Naive thymus-derived CD4-positive, alpha-beta T cell (primary cell): ENCODE data around the gene ZNF683. TPM values are rescaled to one million over a fixed set of nuclear protein-coding genes. Genes with fewer than 3 reads are reported as not detected.
"Not testable (repeated sequence)": the region's sequence is repeated elsewhere in the genome, so short reads cannot be mapped to it uniquely, and the experiment has no call there.

ENCODE experiments used
- ATAC-seq: fragments of 150-1000 bp; cut with Tn5 transposase; 2 replicates; pipeline ENCODE4 v1.10.0; 2021; ENCODE audit warnings: mild to moderate bottlenecking, moderate library complexity
- CTCF ChIA-PET: fragments of 350-600 bp; sonication (Branson Sonifier 250); formaldehyde crosslinking; loops from one replicate; lab custom pipeline; 2021; ENCODE audit warnings: antibody characterized with exemption; lab: Charles Lee
- POLR2A ChIA-PET: fragments of 350-600 bp; sonication (Branson Sonifier 250); formaldehyde crosslinking; loops from one replicate; lab custom pipeline; 2021; ENCODE audit warnings: antibody characterized with exemption, inconsistent platforms; lab: Charles Lee
- DNase-seq, 9 donors: peaks; one replicate each; pipeline versions ENCODE4 v3.0.0 to v3.0.0-alpha.2; 2020 to 2022; ENCODE audit warnings: mixed read lengths in 1 of 9
- H3K27ac ChIP-seq: one replicate; pipeline ENCODE4 v1.7.0; 2013; ENCODE audit warnings: mild to moderate bottlenecking, low read depth, low read length, moderate library complexity
- H3K27me3 ChIP-seq, 2 donors: one replicate each; pipeline ENCODE4 v1.7.0; 2013; ENCODE audit warnings: low read length in 2 of 2, mild to moderate bottlenecking in 2 of 2, moderate library complexity in 2 of 2; ENCODE audit not compliant: control insufficient read depth in 2 of 2, insufficient read depth in 2 of 2
- H3K36me3 ChIP-seq, 3 experiments: 1 replicate in 2 of 3; 2 replicates in 1 of 3; pipeline ENCODE4 v1.7.0; 2013; ENCODE audit warnings: low read length in 3 of 3, mild to moderate bottlenecking in 3 of 3, moderate library complexity in 1 of 3; ENCODE audit not compliant: insufficient read depth in 3 of 3, control insufficient read depth in 2 of 3
- H3K4me1 ChIP-seq, 2 donors: one replicate each; pipeline ENCODE4 v1.7.0; 2013; ENCODE audit warnings: low read length in 2 of 2, mild to moderate bottlenecking in 2 of 2, moderate library complexity in 1 of 2; ENCODE audit not compliant: control insufficient read depth in 2 of 2, insufficient read depth in 2 of 2
- H3K4me3 ChIP-seq: 2 replicates; pipeline ENCODE4 v1.7.0; 2013; ENCODE audit warnings: mild to moderate bottlenecking, low read length
- H3K9me3 ChIP-seq, 3 experiments: 1 replicate in 2 of 3; 2 replicates in 1 of 3; pipeline ENCODE4 v1.7.0; 2013; ENCODE audit warnings: low read length in 3 of 3; ENCODE audit not compliant: control insufficient read depth in 2 of 3
- H3K27ac Mint-ChIP-seq, 9 donors: one replicate each; pipeline ENCODE4 v1.8.0; 2020 to 2022; ENCODE audit warnings: mixed read lengths in 9 of 9, mild to moderate bottlenecking in 8 of 9, moderate library complexity in 5 of 9, inconsistent platforms in 2 of 9
- H3K27me3 Mint-ChIP-seq, 5 donors: one replicate each; pipeline ENCODE4 v1.8.0; 2021 to 2022; ENCODE audit warnings: mixed read lengths in 5 of 5, mild to moderate bottlenecking in 1 of 5
- H3K36me3 Mint-ChIP-seq, 5 donors: one replicate each; pipeline ENCODE4 v1.8.0; 2020 to 2022; ENCODE audit warnings: mixed read lengths in 5 of 5, mild to moderate bottlenecking in 3 of 5, inconsistent platforms in 1 of 5
- H3K4me1 Mint-ChIP-seq, 7 donors: one replicate each; pipeline ENCODE4 v1.8.0; 2020 to 2022; ENCODE audit warnings: mixed read lengths in 7 of 7, mild to moderate bottlenecking in 3 of 7, inconsistent platforms in 1 of 7
- H3K4me3 Mint-ChIP-seq, 10 donors: one replicate each; pipeline ENCODE4 v1.8.0; 2020 to 2022; ENCODE audit warnings: mild to moderate bottlenecking in 10 of 10, mixed read lengths in 10 of 10, moderate library complexity in 6 of 10, inconsistent platforms in 2 of 10
- H3K9me3 Mint-ChIP-seq, 11 donors: one replicate each; pipeline ENCODE4 v1.8.0; 2020 to 2022; ENCODE audit warnings: mixed read lengths in 11 of 11, mild to moderate bottlenecking in 4 of 11, inconsistent platforms in 1 of 11, moderate library complexity in 1 of 11
- intact Hi-C, 2 donors: fragments of 100-400 bp; cut with micrococcal nuclease; formaldehyde crosslinking; loops; one replicate each; pipeline ENCODE4 v1.15.1; 2023
- polyA plus RNA-seq, 2 donors: library from polyadenylated mRNA; unstranded; fragments of 300-500 nt; fragmentation: Illumina TruSeq; gene quantifications; one replicate each; pipeline ENCODE4 v1.2.3, GENCODE V29; 2021
- total RNA-seq, 6 experiments: library from RNA in 5 of 6; stranded (reverse) in 5 of 6; gene quantifications; 1 replicate in 5 of 6; 2 replicates in 1 of 6; pipeline ENCODE4 v1.2.3 and lab custom pipeline; 2021 to 2026

The ZNF683 gene
- total and polyA plus RNA-seq, 7 experiments from 2014 or later = 0.22 to 6.3 (median 0.51) TPM; not detected in 4

GRCh38 chr1:26391450-26391849 lies 18.9 kb upstream of the ZNF683 start:
- peak in 5 of 9 donors; percentile 17 to 46 (median 43) for DNase-seq

GRCh38 chr1:26389604-26390247 lies 17.2 kb upstream of the ZNF683 start:
- ChIA-PET CTCF (interaction anchor here (1.6 to 3.2 kb wide), 6 partner anchors 15 to 154 kb away, joined by 4 to 15 read pairs (median 10); no protein-coding TSS in a partner anchor), POLR2A (interaction anchor here (0.6 to 3.4 kb wide), 4 partner anchors 12 to 95 kb away, joined by 3 to 14 read pairs (median 3); no protein-coding TSS in a partner anchor)
- peaks cover 8 to 57% (median 27%) of the 10 kb centered on the region in 7 donors for H3K4me1 Mint-ChIP-seq
- Histone ChIP-seq H3K4me3 (no peak overlapping the region), H3K27me3 (no peaks in the 10 kb centered on the region), H3K9me3 (no peaks in the 10 kb centered on the region), H3K27ac (no peak overlapping the region), H3K36me3 (no peaks in the 10 kb centered on the region), H3K4me1 (peaks cover 19 to 32% of the 10 kb centered on the region in 2 donors)
- intact Hi-C loops = loop anchor here (2.0 to 5.0 kb wide), 3 partner anchors 27 to 222 kb away; partner anchors contain the start of genes C1orf232 (in 1 of the 2), ZNF593 (in 1 of the 2) and ZNF593OS (in 1 of the 2)
- peaks cover 0 to 11% (median 0%) of the 10 kb centered on the region in 5 donors for H3K27me3 Mint-ChIP-seq
- DNase-seq (no peak), ATAC-seq (no peak)
- H3K36me3 Mint-ChIP-seq = no peaks in the 10 kb centered on the region
- H3K9me3 Mint-ChIP-seq = no peaks in the 10 kb centered on the region
- H3K27ac Mint-ChIP-seq = peak overlapping the region in 1 of 9 donors; percentile 55
- H3K4me3 Mint-ChIP-seq = no peak overlapping the region

More at GRCh38 chr1:26391450-26391849, 18.9 kb upstream of the ZNF683 start:
- Histone ChIP-seq H3K4me1 (peaks cover 6 to 18% of the 10 kb centered on the region in 2 donors), H3K36me3 (no peaks in the 10 kb centered on the region), H3K27ac (no peak overlapping the region), H3K9me3 (no peaks in the 10 kb centered on the region), H3K4me3 (no peak overlapping the region), H3K27me3 (no peaks in the 10 kb centered on the region)
- ChIA-PET POLR2A (interaction anchor here (0.5 to 3.4 kb wide), 7 partner anchors 14 to 636 kb away, joined by 3 to 14 read pairs (median 4); no protein-coding TSS in a partner anchor), CTCF (interaction anchor here (0.6 to 3.2 kb wide), 14 partner anchors 11 to 544 kb away, joined by 3 to 15 read pairs (median 6); no protein-coding TSS in a partner anchor)
- no peaks in the 10 kb centered on the region for H3K36me3 Mint-ChIP-seq
- peak overlapping the region in 1 of 10 donors; percentile 55 for H3K4me3 Mint-ChIP-seq
- peaks cover 0 to 14% (median 0%) of the 10 kb centered on the region in 5 donors for H3K27me3 Mint-ChIP-seq
- H3K27ac Mint-ChIP-seq = peak overlapping the region in 2 of 9 donors; percentile 1 to 64
- intact Hi-C loops = loop anchor here (1.0 to 5.0 kb wide), 10 partner anchors 13 to 224 kb away; partner anchors contain the start of genes C1orf232 (in 1 of the 2), ZNF593 (in 1 of the 2) and ZNF593OS (in 1 of the 2)
- ATAC-seq = peak; percentile 86
- H3K4me1 Mint-ChIP-seq = peaks cover 8 to 49% (median 18%) of the 10 kb centered on the region in 7 donors
- H3K9me3 Mint-ChIP-seq = no peaks in the 10 kb centered on the region

GRCh38 chr1:26388791-26389445 lies 16.4 kb upstream of the ZNF683 start:
- Histone ChIP-seq H3K4me1 (peaks cover 19 to 40% of the 10 kb centered on the region in 2 donors), H3K27me3 (no peaks in the 10 kb centered on the region), H3K27ac (no peak overlapping the region), H3K9me3 (no peaks in the 10 kb centered on the region), H3K4me3 (no peak overlapping the region), H3K36me3 (no peaks in the 10 kb centered on the region)
- H3K4me1 Mint-ChIP-seq = peaks cover 14 to 63% (median 32%) of the 10 kb centered on the region in 7 donors
- POLR2A ChIA-PET = interaction anchor here (0.7 to 3.4 kb wide), 4 partner anchors 11 to 72 kb away, joined by 3 to 14 read pairs (median 4); no protein-coding TSS in a partner anchor
- peaks cover 0 to 3% (median 0%) of the 10 kb centered on the region in 5 donors for H3K36me3 Mint-ChIP-seq
- peak overlapping the region in 2 of 9 donors; percentile 1 to 45 for H3K27ac Mint-ChIP-seq
- intact Hi-C loops = no loop called here
- peak overlapping the region in 1 of 10 donors; percentile 1 for H3K4me3 Mint-ChIP-seq
- no peak for DNase-seq
- no peaks in the 10 kb centered on the region for H3K9me3 Mint-ChIP-seq
- ATAC-seq = no peak
- peaks cover 0 to 10% (median 0%) of the 10 kb centered on the region in 5 donors for H3K27me3 Mint-ChIP-seq
- CTCF ChIA-PET = interaction anchor here (0.7 to 3.2 kb wide), 6 partner anchors 15 to 154 kb away, joined by 3 to 14 read pairs (median 4); no protein-coding TSS in a partner anchor

- peaks cover 15 to 67% (median 33%) of the 10 kb centered on the region in 7 donors for H3K4me1 Mint-ChIP-seq
- no peak for ATAC-seq
- H3K4me3 Mint-ChIP-seq = no peak overlapping the region
- H3K27me3 ChIP-seq = no peaks in the 10 kb centered on the region
- peaks cover 0 to 1% (median 0%) of the 10 kb centered on the region in 5 donors for H3K27me3 Mint-ChIP-seq
- no peaks in the 10 kb centered on the region for H3K9me3 ChIP-seq
- H3K27ac Mint-ChIP-seq = peak overlapping the region in 1 of 9 donors; percentile 12
- peaks cover 0 to 3% (median 0%) of the 10 kb centered on the region in 5 donors for H3K36me3 Mint-ChIP-seq
- no peak overlapping the region for H3K4me3 ChIP-seq
- no peak for DNase-seq
- no peaks in the 10 kb centered on the region for H3K9me3 Mint-ChIP-seq
- no peaks in the 10 kb centered on the region for H3K36me3 ChIP-seq
- ChIA-PET POLR2A (interaction anchor here (1.2 kb wide), 1 partner anchor 26 kb away, joined by 6 read pairs; no protein-coding TSS in a partner anchor), CTCF (interaction anchor here (0.9 to 1.6 kb wide), 2 partner anchors 9 to 30 kb away, joined by 3 to 5 read pairs; no protein-coding TSS in a partner anchor)
- peaks cover 19 to 45% of the 10 kb centered on the region in 2 donors for H3K4me1 ChIP-seq
- H3K27ac ChIP-seq = no peak overlapping the region
- intact Hi-C loops = no loop called here
These were observed 14.9 kb upstream of the ZNF683 start for GRCh38 chr1:26387447-26387846.

GRCh38 chr1:26385063-26385462 lies 12.5 kb upstream of the ZNF683 start:
- H3K36me3 Mint-ChIP-seq, H3K9me3 ChIP-seq, H3K27me3 ChIP-seq, H3K27me3 Mint-ChIP-seq, H3K27ac Mint-ChIP-seq, ATAC-seq, H3K4me3 ChIP-seq, intact Hi-C loops, DNase-seq, H3K27ac ChIP-seq, H3K36me3 ChIP-seq, H3K9me3 Mint-ChIP-seq: not testable (repeated sequence)
- ChIA-PET CTCF (interaction anchor here (1.4 kb wide), 1 partner anchor 10 kb away, joined by 5 read pairs; no protein-coding TSS in a partner anchor), POLR2A (interaction anchor here (0.7 to 1.0 kb wide), 2 partner anchors 10 to 65 kb away, joined by 3 to 4 read pairs; no protein-coding TSS in a partner anchor)
- Mint-ChIP-seq H3K4me3 (peak overlapping the region in 5 of 10 donors; percentile 5 to 72 (median 47)), H3K4me1 (peaks cover 7 to 60% (median 33%) of the 10 kb centered on the region in 7 donors)
- H3K4me1 ChIP-seq = peaks cover 15 to 39% of the 10 kb centered on the region in 2 donors

GRCh38 chr1:26384076-26384475 lies 11.5 kb upstream of the ZNF683 start:
- no peaks in the 10 kb centered on the region for H3K9me3 ChIP-seq
- Mint-ChIP-seq H3K4me3 (peak overlapping the region in 3 of 10 donors; percentile 1 to 21 (median 5)), H3K4me1 (peaks cover 7 to 57% (median 38%) of the 10 kb centered on the region in 7 donors), H3K27me3 (no peaks in the 10 kb centered on the region), H3K36me3 (peaks cover 0 to 6% (median 0%) of the 10 kb centered on the region in 5 donors), H3K27ac (peak overlapping the region in 3 of 9 donors; percentile 5 to 16 (median 5)), H3K9me3 (no peaks in the 10 kb centered on the region)
- POLR2A ChIA-PET = no interaction called here
- H3K27me3 ChIP-seq = no peaks in the 10 kb centered on the region
- DNase-seq (no peak), ATAC-seq (no peak)
- no peak overlapping the region for H3K4me3 ChIP-seq
- H3K36me3 ChIP-seq = no peaks in the 10 kb centered on the region
- CTCF ChIA-PET = no interaction called here
- no peak overlapping the region for H3K27ac ChIP-seq
- H3K4me1 ChIP-seq = peaks cover 25 to 40% of the 10 kb centered on the region in 2 donors
- intact Hi-C loops = no loop called here
